HG02870 (cell line): ENCODE data around the gene CHST3.
"Not testable (repeated sequence)": the region's sequence is repeated elsewhere in the genome, so short reads cannot be mapped to it uniquely, and the experiment has no call there.

Experiments used
- ATAC-seq: cut with Tn5 transposase; IDR thresholded peaks from one replicate; pipeline ENCODE4 v1.9.1; 2021; ENCODE audit warnings: mild to moderate bottlenecking, moderate library complexity; ENCODE audit not compliant: unreplicated experiment

CHST3 gene

GRCh38 chr10:71964098-71964742, at the start of gene CHST3:
TSS of gene CHST3 (plus strand) at chr10:71964395. CDS start at chr10:72005843, 41,448 bp downstream.
- no peak for ATAC-seq

- no peak for ATAC-seq
Measured at GRCh38 chr10:71916827-71917226, 47.4 kb upstream of the CHST3 start.

GRCh38 chr10:71918992-71919391, 45.2 kb upstream of the CHST3 start:
- ATAC-seq, result no peak

- ATAC-seq, result not testable (repeated sequence)
Measured at GRCh38 chr10:71919956-71920539, 44.1 kb upstream of the CHST3 start.

GRCh38 chr10:71920540-71921323, 43.5 kb upstream of the CHST3 start:
- ATAC-seq, result no peak

GRCh38 chr10:71921324-71922027, 42.7 kb upstream of the CHST3 start:
- no peak for ATAC-seq

GRCh38 chr10:71923138-71923692, 41.0 kb upstream of the CHST3 start:
- no peak for ATAC-seq

- ATAC-seq, result no peak
Measured at GRCh38 chr10:71924771-71925170, 39.4 kb upstream of the CHST3 start.

- ATAC-seq, result no peak
Measured at GRCh38 chr10:71927159-71927558, 37.0 kb upstream of the CHST3 start.

GRCh38 chr10:71927776-71928592, 36.2 kb upstream of the CHST3 start:
- no peak for ATAC-seq

GRCh38 chr10:71931295-71931694, 32.9 kb upstream of the CHST3 start:
- no peak for ATAC-seq

GRCh38 chr10:71933651-71934050, 30.5 kb upstream of the CHST3 start:
- no peak for ATAC-seq

- ATAC-seq, result no peak
Measured at GRCh38 chr10:71938211-71938610, 26.0 kb upstream of the CHST3 start.

- no peak for ATAC-seq
Measured at GRCh38 chr10:71939304-71939703, 24.9 kb upstream of the CHST3 start.

- no peak for ATAC-seq
Measured at GRCh38 chr10:71939861-71940474, 24.2 kb upstream of the CHST3 start.

- no peak for ATAC-seq
Measured at GRCh38 chr10:71940752-71941151, 23.4 kb upstream of the CHST3 start.

- no peak for ATAC-seq
Measured at GRCh38 chr10:71941318-71941717, 22.9 kb upstream of the CHST3 start.

GRCh38 chr10:71945819-71946474, 18.2 kb upstream of the CHST3 start:
- no peak for ATAC-seq

GRCh38 chr10:71946700-71947099, 17.5 kb upstream of the CHST3 start:
- ATAC-seq, result no peak
